ENCODE data around the gene FAM3D. TPM values are rescaled to one million over a fixed set of nuclear protein-coding genes. Genes with fewer than 3 reads are reported as not detected.

Gene FAM3D
- polyA plus RNA-seq, 3 donors = 0.28 to 1.9 (median 0.71) TPM

DNA sequence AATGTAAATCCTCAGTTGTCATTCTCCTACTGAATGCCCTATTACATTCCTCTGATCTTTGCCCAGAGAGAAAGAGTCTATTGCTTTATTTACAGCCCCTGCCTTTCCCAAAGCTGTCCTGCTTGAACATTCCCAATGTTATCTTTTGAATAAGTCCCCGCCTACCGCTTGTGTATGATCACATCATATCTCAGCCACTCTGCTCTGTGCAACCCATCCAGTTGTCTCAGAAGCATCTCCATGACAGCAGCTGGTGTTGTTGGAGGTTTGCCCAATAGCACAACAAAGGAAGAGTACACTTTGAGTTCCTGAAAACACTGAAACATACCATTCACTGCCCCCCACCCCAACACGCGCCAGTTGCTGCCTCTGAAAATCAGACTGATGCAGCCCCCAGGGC lies 22.0 kb upstream of the FAM3D start:
- Mint-ChIP-seq H3K9me3 (peaks cover 15 to 37% (median 25%) of the 10 kb centered on the region in 7 donors), H3K27ac (no peak overlapping the region)
- no peak for DNase-seq

DNA sequence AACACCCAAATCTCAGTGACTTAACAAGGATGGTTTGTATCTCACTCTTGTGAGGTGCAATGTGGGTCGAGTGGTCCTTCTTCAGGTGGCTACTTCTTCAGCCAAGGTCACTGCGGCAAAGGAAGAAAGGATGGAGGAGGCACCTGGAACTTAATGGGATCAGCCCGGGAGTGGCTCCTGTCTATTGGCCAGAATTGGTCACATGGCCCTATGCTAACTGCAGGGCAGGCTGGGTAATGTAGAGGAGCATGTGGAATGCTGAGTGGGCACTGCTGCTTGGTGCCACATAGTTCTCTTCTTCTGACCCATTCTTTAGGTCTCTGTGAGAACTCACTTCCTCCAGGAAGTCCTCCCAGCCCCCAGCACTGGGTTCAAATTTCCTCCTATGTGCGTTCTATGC lies 20.3 kb upstream of the FAM3D start:
- DNase-seq = no peak
- Mint-ChIP-seq H3K4me1 (peaks cover 23% of the 10 kb centered on the region), H3K36me3 (no peaks in the 10 kb centered on the region), H3K4me3 (no peak overlapping the region), H3K9me3 (peaks cover 11 to 28% (median 25%) of the 10 kb centered on the region in 7 donors), H3K27ac (no peak overlapping the region), H3K27me3 (ENCODE audit: low read depth in 3 of 3) (peaks cover 0 to 3% (median 1%) of the 10 kb centered on the region in 3 donors)
- 82% methylated on average over 2 of the region's 4 CpGs for whole genome bisulfite sequencing (ENCODE audit: insufficient coverage)
- Histone ChIP-seq H3K4me2 (replicated peaks; ENCODE audit: extremely low read depth, low read length, poor library complexity, severe bottlenecking) (no peak overlapping the region), H3K4me3 (replicated peaks in 1 of 3; ENCODE audit: low read depth in 2 of 3, low read length in 3 of 3) (no peak overlapping the region), H3K36me3 (replicated peaks in 1 of 2; ENCODE audit: control insufficient read depth in 1 of 2, insufficient read depth in 2 of 2, low read length in 2 of 2) (no peaks in the 10 kb centered on the region), H3K27ac (ENCODE audit: low read depth in 1 of 2, low read length in 2 of 2) (no peak overlapping the region), H3K79me2 (ENCODE audit: insufficient read depth, low read length) (no peaks in the 10 kb centered on the region), H3K9me3 (replicated peaks in 1 of 2; ENCODE audit: control insufficient read depth in 1 of 2, insufficient read depth in 1 of 2, low read length in 2 of 2) (peaks cover 18 to 25% of the 10 kb centered on the region in 2 donors), H4K20me1 (ENCODE audit: insufficient read depth, low read length) (no peaks in the 10 kb centered on the region), H2AFZ (ENCODE audit: insufficient read depth, low read depth, low read length, poor library complexity, severe bottlenecking) (no peak overlapping the region), H3K27me3 (ENCODE audit: control insufficient read depth in 2 of 2, insufficient read depth in 2 of 2, low read length in 2 of 2) (no peaks in the 10 kb centered on the region), H3K9ac (ENCODE audit: insufficient read depth, low read length, poor library complexity, severe bottlenecking) (no peak overlapping the region), H3K4me1 (ENCODE audit: control insufficient read depth in 1 of 2, insufficient read depth in 2 of 2, low read length in 2 of 2) (peaks cover 13 to 19% of the 10 kb centered on the region in 2 donors)
- intact Hi-C loops (cut with micrococcal nuclease) = no loop called here
- TF ChIP-seq, protein P1, sequence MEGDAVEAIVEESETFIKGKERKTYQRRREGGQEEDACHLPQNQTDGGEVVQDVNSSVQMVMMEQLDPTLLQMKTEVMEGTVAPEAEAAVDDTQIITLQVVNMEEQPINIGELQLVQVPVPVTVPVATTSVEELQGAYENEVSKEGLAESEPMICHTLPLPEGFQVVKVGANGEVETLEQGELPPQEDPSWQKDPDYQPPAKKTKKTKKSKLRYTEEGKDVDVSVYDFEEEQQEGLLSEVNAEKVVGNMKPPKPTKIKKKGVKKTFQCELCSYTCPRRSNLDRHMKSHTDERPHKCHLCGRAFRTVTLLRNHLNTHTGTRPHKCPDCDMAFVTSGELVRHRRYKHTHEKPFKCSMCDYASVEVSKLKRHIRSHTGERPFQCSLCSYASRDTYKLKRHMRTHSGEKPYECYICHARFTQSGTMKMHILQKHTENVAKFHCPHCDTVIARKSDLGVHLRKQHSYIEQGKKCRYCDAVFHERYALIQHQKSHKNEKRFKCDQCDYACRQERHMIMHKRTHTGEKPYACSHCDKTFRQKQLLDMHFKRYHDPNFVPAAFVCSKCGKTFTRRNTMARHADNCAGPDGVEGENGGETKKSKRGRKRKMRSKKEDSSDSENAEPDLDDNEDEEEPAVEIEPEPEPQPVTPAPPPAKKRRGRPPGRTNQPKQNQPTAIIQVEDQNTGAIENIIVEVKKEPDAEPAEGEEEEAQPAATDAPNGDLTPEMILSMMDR (IDR thresholded peaks at IDR 0.05) = no peak

More for the DNA sequence above, 22.0 kb upstream of the FAM3D start:
- intact Hi-C loops (cut with micrococcal nuclease) = no loop called here
- TF ChIP-seq, protein P1 (IDR thresholded peaks at IDR 0.05) = no peak
- H3K27ac ChIP-seq (ENCODE audit: low read depth in 1 of 2, low read length in 2 of 2) = no peak overlapping the region
- Mint-ChIP-seq H3K36me3 (no peaks in the 10 kb centered on the region), H3K27me3 (ENCODE audit: low read depth in 3 of 3) (peaks cover 0 to 3% (median 1%) of the 10 kb centered on the region in 3 donors), H3K4me3 (no peak overlapping the region), H3K4me1 (peaks cover 8% of the 10 kb centered on the region)
- no CpG with 5 or more reads among the region's 4 CpGs for WGBS (ENCODE audit: insufficient coverage)
- H3K4me1 ChIP-seq (ENCODE audit: control insufficient read depth in 1 of 2, insufficient read depth in 2 of 2, low read length in 2 of 2) = peaks cover 3 to 6% of the 10 kb centered on the region in 2 donors
- peaks cover 18 to 28% of the 10 kb centered on the region in 2 donors for H3K9me3 ChIP-seq (replicated peaks in 1 of 2; ENCODE audit: control insufficient read depth in 1 of 2, insufficient read depth in 1 of 2, low read length in 2 of 2)
- H3K4me3 ChIP-seq (replicated peaks in 1 of 3; ENCODE audit: low read depth in 2 of 3, low read length in 3 of 3) = no peak overlapping the region
- H2AFZ ChIP-seq (ENCODE audit: insufficient read depth, low read depth, low read length, poor library complexity, severe bottlenecking) = no peak overlapping the region
- no peaks in the 10 kb centered on the region for H3K36me3 ChIP-seq (replicated peaks in 1 of 2; ENCODE audit: control insufficient read depth in 1 of 2, insufficient read depth in 2 of 2, low read length in 2 of 2)
- no peaks in the 10 kb centered on the region for H4K20me1 ChIP-seq (ENCODE audit: insufficient read depth, low read length)
- H3K79me2 ChIP-seq (ENCODE audit: insufficient read depth, low read length) = no peaks in the 10 kb centered on the region
- no peaks in the 10 kb centered on the region for H3K27me3 ChIP-seq (ENCODE audit: control insufficient read depth in 2 of 2, insufficient read depth in 2 of 2, low read length in 2 of 2)
- no peak overlapping the region for H3K4me2 ChIP-seq (replicated peaks; ENCODE audit: extremely low read depth, low read length, poor library complexity, severe bottlenecking)
- no peak overlapping the region for H3K9ac ChIP-seq (ENCODE audit: insufficient read depth, low read length, poor library complexity, severe bottlenecking)
